Colonic mucosa (tissue), 4 donors: ENCODE results near the gene ETV3L. TPM values are rescaled to one million over a fixed set of nuclear protein-coding genes. Genes with fewer than 3 reads are reported as not detected.

Source experiments
- DNase-seq: peaks from one replicate; pipeline ENCODE4 v3.0.0-alpha.2; 2020
- H3K27ac ChIP-seq: fragments of 200-600 bp; one replicate; pipeline ENCODE4 v1.8.0; 2021
- H3K27me3 ChIP-seq: fragments of 200-600 bp; one replicate; pipeline ENCODE4 v1.8.0; 2021
- H3K36me3 ChIP-seq: fragments of 200-600 bp; one replicate; pipeline ENCODE4 v1.8.0; 2021
- H3K4me1 ChIP-seq: fragments of 200-600 bp; one replicate; pipeline ENCODE4 v1.8.0; 2021; ENCODE audit warnings: mild to moderate bottlenecking
- H3K4me3 ChIP-seq: fragments of 200-600 bp; one replicate; pipeline ENCODE4 v1.8.0; 2021
- H3K9ac ChIP-seq, 2 donors: one replicate each; pipeline ENCODE4 v1.7.0; 2013; ENCODE audit warnings: control low read depth in 2 of 2, low read depth in 2 of 2, low read length in 2 of 2
- H3K9me3 ChIP-seq: fragments of 200-600 bp; one replicate; pipeline ENCODE4 v1.8.0; 2021
- CTCF ChIP-seq: fragments of 200-600 bp; IDR thresholded peaks from one replicate; pipeline ENCODE4 v1.8.0; 2022; ENCODE audit warnings: antibody characterized with exemption, mild to moderate bottlenecking
- intact Hi-C: fragments of 100-400 bp; cut with DNase I; formaldehyde crosslinking; loops from one replicate; pipeline ENCODE4 v1.14.1; 2022
- total RNA-seq, 2 donors: library from RNA; stranded (reverse); fragmentation: NEBNext Ultra II Directional in 1 of 2; extraction: Animal tissue kit (Norgen Biotek cat#: 25700) in 1 of 2; gene quantifications; one replicate each; pipeline ENCODE4 v1.2.1, GENCODE V29; 2021
- donor health status: healthy.
- donor health status: DM: no; HTN: no; CAD: no.
- donor health status: DM: no; HTN: no; CAD: no.

ETV3L gene
- total RNA-seq, 2 donors from 2014 or later = not detected

- Histone ChIP-seq H3K9me3 (no peaks in the 10 kb centered on the region), H3K27ac (no peak overlapping the region), H3K27me3 (peaks cover 5% of the 10 kb centered on the region), H3K4me3 (no peak overlapping the region), H3K4me1 (no peaks in the 10 kb centered on the region), H3K36me3 (no peaks in the 10 kb centered on the region), H3K9ac (no peak overlapping the region)
- intact Hi-C loops = no loop called here
- DNase-seq = no peak
- no peak for TF ChIP-seq CTCF
Observed at GRCh38 chr1:157110686-157111085, 11.1 kb upstream of the ETV3L start.

GRCh38 chr1:157110003-157110402 is 10.4 kb upstream of the ETV3L start:
- H3K4me1 ChIP-seq = no peaks in the 10 kb centered on the region
- no peaks in the 10 kb centered on the region for H3K9me3 ChIP-seq
- intact Hi-C loops = no loop called here
- no peak overlapping the region for H3K27ac ChIP-seq
- DNase-seq = no peak
- no peak overlapping the region for H3K9ac ChIP-seq
- TF ChIP-seq CTCF = no peak
- peaks cover 5% of the 10 kb centered on the region for H3K27me3 ChIP-seq
- H3K36me3 ChIP-seq = no peaks in the 10 kb centered on the region
- no peak overlapping the region for H3K4me3 ChIP-seq

GRCh38 chr1:157108448-157108847 is 8.8 kb upstream of the ETV3L start:
- Histone ChIP-seq H3K9ac (no peak overlapping the region), H3K36me3 (no peaks in the 10 kb centered on the region), H3K4me1 (no peaks in the 10 kb centered on the region), H3K27me3 (peaks cover 5% of the 10 kb centered on the region), H3K9me3 (no peaks in the 10 kb centered on the region), H3K27ac (no peak overlapping the region), H3K4me3 (no peak overlapping the region)
- DNase-seq = no peak
- intact Hi-C loops = no loop called here
- no peak for TF ChIP-seq CTCF

DNA sequence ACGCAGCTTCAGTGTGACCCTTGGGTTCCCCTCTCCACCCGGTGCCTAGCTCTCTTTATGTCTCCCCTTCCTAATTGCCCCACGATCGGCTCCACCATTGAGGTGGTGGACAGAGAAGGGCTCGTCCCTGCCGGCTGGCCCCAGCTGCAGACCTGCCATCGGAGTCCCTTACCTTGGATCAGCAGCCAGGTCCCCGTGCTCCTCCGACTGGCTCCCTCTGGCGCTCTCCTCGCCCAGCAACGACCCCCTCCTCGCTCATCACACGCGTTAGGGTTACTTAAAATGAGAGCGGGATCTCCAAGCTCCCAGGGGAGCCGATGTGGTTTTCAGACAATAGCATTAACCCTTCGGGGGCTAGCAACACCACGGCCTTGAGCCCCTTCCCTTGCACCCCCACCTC is 8.1 kb upstream of the ETV3L start:
- no peak for DNase-seq
- Histone ChIP-seq H3K27me3 (peaks cover 5% of the 10 kb centered on the region), H3K27ac (no peak overlapping the region), H3K9ac (no peak overlapping the region), H3K36me3 (no peaks in the 10 kb centered on the region), H3K4me1 (no peaks in the 10 kb centered on the region), H3K9me3 (no peaks in the 10 kb centered on the region), H3K4me3 (no peak overlapping the region)
- TF ChIP-seq CTCF = no peak
- intact Hi-C loops = no loop called here

GRCh38 chr1:157106813-157107189 is 7.2 kb upstream of the ETV3L start:
- H3K36me3 ChIP-seq = no peaks in the 10 kb centered on the region
- H3K4me3 ChIP-seq = no peak overlapping the region
- DNase-seq = no peak
- H3K9me3 ChIP-seq = no peaks in the 10 kb centered on the region
- intact Hi-C loops = no loop called here
- no peak overlapping the region for H3K27ac ChIP-seq
- no peak overlapping the region for H3K9ac ChIP-seq
- H3K4me1 ChIP-seq = no peaks in the 10 kb centered on the region
- peaks cover 5% of the 10 kb centered on the region for H3K27me3 ChIP-seq
- TF ChIP-seq CTCF = no peak
